Inflammatory macrophage treated with lipopolysaccharide for 4 hours (primary cell): Measurements from ENCODE around the gene LENEP.

Experiments used
- DNase-seq: peaks from one replicate; pipeline ENCODE4 v3.0.0-alpha.2; 2020

The LENEP gene

DNA sequence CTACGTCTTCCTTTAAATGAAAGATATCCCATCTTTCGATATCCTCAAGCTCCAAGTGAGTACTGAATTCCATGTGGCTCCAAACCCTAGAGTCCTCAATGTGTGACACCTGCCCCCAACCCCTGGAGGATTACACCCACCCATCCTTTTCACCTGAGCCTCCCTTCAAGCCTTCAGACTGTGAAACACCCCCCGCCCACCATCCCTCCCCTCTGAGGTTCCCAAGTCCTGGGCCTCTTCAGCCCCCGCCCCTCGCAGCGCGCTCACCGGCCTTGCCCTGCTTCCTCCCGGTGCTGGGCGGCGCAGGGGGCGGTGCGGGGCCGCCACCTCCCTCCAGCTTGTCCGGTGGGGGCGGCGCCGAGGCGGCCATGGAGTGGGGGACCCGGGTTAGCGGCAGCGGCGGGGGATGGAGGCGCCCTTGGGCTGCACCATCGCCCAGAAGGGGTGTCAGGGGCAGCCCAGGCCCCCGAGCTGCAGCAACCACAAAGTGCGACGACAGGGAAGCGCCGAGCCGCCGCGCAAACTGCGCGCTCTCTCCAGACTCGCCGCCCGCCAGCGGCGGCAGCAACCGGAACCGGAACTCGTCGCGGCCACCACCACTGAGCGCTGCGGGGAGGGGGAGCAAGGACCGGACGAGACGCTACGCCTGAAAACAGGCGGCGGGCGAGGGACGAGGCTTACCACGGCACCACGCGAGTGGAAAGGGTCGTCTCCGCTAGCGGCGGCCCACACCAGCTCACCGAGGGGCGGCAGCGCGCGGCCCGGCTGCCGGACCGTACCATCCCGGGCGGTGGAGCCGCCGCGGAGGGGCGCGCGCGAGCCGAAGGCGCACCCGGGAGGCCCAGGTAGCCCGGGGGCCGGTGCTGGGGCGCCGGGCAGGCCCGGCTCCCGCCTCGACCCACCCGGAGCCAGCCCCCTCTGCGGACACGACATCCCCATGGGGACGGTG lies 31.9 kb upstream of the LENEP start, which contains the start of gene PYGO2:
PYGO2 (minus strand) TSS at position 576 of the 949 bp plus-strand sequence; CDS start at position 370, 206 bp downstream.
- DNase-seq, result peak; percentile 71

DNA sequence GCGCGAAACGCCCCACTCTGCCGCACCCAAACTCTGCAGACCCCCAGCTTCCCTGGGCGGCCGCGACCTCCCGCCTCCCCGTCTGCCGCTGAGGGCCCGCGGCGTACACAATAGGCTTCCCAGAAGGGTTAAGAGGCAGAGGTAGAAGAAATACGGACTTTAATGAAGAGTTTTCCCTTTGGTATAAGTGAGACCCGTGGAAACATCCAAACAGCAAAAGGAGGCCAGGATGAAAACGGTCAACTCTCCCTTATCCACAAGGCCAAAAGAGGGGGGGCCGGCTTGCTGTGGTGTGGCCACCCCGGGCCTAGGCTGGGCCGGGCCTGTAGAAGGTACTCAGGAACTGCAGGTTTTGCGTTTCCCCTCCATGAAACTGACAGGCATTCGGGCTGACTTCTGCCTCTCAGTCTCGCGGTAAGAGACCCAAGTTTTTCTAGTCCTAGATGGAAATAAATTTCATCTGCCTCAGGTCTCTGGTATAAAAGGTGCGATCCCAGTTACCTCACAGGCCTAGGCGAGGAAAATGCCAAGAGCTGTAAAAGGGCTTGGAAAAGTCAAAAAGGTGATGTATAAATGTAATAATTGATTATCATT lies 31.1 kb upstream of the LENEP start:
- DNase-seq, result no peak

- no peak for DNase-seq
These were observed 30.5 kb upstream of the LENEP start for GRCh38 chr1:154962795-154963330.

GRCh38 chr1:154963643-154964042 lies 29.7 kb upstream of the LENEP start:
- no peak for DNase-seq

GRCh38 chr1:154964359-154964758 lies 29.0 kb upstream of the LENEP start:
- no peak for DNase-seq

GRCh38 chr1:154966111-154966510 lies 27.3 kb upstream of the LENEP start:
- no peak for DNase-seq

GRCh38 chr1:154967331-154967950 lies 25.9 kb upstream of the LENEP start:
- DNase-seq, result no peak

GRCh38 chr1:154968731-154969130 lies 24.7 kb upstream of the LENEP start:
- no peak for DNase-seq

- no peak for DNase-seq
These were observed 24.1 kb upstream of the LENEP start for GRCh38 chr1:154969246-154969645.

DNA sequence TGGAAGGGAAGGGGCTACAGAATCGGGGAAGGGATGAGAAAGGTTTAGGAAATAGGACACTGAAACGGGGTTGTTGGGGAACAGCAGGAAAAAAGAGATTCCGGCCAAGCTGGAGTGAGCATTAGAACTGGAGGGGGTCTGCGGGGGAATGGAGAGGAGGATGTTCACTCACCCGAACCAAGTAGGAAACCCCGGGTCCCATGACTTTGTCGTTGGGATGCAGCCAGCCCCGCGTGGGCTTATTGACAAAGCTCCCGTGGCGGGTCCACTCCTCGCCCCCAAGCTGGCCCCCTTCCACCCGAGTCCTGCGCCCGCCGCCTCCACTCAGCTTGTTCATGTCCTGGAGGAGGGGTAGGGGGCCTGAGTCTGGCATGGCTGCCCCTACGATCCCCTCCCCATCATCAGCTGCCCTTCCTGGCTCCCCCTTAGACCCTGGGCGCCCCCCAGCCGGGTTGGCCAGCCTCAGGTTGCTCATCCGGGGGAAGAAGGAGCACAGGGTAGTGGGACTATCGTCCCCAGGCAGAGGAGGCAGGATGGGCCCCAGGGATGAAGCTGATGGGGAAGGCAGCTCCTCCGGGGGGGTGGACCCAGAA lies 23.4 kb upstream of the LENEP start:
- DNase-seq, result no peak

DNA sequence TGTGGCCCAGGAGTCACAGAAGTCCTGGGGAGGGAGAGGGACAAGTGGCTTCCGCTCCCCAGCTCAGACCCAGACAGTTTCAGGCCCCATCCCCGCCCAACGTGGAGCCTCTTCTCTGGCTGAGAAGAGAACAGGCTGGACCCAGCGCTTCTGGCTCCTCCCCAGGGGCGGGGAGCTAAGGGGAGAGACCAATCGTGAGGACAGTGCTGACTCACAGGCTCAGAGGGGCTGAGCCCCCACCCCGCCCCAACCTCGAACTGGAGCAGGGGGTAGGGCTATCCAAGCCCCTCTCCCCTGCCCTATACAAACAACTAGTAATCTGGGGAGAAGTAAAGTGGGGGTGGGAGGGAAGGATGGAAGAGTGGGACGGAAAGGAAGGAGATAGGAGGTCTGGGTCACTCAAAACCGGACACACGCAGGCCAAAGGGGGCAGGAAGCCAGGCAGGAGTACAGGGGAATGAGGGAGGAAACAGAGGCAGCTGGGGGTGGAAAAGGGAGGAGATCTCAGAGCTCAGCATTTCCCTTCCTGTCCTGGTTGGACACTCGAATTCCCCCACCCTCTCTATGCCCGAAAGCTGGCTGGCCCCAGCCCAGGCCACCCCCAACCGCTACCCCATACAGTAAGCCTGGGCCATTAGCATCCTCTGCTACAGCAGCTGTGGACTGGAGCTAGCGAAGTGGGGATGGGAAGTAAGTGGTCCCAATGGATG lies 22.6 kb upstream of the LENEP start, which contains the start of gene SHC1:
SHC1 (minus strand) TSS at position 117 of the 710 bp plus-strand sequence. CDS start 221 bp downstream, outside the sequence.
- peak; percentile 70 for DNase-seq

GRCh38 chr1:154971341-154971998 lies 21.9 kb upstream of the LENEP start:
- peak; percentile 29 for DNase-seq

DNA sequence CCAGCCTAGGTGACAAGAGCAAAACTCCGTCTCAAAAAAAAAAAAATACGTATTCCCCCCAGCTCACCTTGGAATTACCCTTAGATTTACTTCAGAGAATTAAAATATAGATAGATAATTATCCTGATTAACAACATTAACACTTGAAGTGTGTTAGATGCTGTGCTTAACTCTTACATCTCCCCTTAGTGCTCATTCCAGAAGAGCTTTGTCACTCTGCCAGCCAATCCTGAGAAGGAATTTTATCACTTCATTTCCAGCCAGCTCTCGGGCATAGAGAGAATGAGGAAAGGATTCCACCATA lies 21.2 kb upstream of the LENEP start:
- no peak for DNase-seq

- no peak for DNase-seq
These were observed 20.7 kb upstream of the LENEP start for GRCh38 chr1:154972517-154973343.

DNA sequence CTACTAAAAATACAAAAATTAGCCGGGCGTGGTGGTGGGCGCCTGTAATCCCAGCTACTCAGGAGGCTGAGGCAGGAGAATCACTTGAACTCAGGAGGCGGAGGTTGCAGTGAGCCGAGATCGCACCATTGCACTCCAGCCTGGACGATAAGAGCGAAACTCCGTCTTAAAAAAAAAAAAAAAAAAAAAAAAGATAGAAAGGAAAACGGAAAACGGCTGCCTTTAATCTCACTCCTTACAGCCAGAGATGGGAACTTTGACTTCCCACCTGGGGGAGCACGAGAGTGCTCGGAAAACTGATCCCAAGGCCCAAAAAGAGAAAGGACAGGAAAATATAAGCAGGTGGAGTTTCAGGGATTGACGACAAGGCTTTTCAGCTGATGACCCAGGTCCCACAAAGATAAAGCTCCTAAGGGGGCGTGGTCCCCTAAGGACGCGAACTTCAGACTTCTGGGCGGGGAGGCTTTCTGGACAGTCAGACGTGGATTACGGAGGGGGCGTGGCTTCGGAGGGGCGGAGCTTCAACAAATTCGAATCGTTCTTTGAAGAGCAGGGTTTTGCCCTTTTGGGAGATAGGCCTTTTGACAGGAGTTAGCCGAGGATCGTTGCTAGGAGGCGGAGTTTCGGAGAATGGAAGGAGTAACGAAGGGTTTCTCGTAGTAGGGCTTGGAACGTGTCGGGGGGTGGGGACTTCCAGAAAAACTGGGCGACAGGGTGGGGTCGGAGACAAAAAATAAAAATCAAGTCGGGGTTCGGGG lies 19.9 kb upstream of the LENEP start:
- peak; percentile 97 for DNase-seq

DNA sequence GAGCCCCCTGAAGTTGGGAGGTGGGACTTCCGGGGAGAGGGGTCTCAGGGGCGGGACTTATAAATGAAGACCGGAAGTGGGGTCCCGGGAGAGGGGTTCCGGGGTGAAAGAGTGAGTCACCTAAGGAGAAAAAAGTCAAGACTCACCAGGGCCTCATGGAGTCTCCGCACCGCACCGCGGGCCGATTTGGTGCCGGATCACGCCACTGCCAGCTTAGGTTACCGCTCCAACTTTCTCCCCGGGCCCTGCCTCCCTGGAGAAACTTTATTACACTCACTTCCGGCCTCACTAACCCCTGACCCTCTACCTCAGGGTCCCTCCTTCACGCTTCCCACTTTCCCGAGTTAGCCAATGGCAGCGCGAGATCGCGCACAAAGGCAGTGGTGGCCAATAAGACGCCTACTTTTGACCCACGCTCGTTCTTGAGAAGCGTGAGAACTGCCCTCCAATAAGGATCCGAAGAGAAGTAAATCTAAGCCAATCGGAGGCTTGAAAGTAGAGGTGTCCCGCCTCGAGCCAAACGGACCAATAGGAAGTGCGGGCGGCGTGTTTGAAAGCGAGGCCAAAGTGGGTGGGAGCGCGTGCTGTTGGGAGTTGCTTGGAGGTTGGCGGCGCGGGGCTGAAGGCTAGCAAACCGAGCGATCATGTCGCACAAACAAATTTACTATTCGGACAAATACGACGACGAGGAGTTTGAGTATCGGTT lies 19.1 kb upstream of the LENEP start, which contains the start of gene CKS1B:
CKS1B (plus strand) TSS at position 580 of the 706 bp plus-strand sequence; CDS start at position 645, 65 bp downstream.
- DNase-seq, result peak; percentile 100

- DNase-seq, result peak; percentile 98
These were observed 18.5 kb upstream of the LENEP start for GRCh38 chr1:154974808-154975408.

DNA sequence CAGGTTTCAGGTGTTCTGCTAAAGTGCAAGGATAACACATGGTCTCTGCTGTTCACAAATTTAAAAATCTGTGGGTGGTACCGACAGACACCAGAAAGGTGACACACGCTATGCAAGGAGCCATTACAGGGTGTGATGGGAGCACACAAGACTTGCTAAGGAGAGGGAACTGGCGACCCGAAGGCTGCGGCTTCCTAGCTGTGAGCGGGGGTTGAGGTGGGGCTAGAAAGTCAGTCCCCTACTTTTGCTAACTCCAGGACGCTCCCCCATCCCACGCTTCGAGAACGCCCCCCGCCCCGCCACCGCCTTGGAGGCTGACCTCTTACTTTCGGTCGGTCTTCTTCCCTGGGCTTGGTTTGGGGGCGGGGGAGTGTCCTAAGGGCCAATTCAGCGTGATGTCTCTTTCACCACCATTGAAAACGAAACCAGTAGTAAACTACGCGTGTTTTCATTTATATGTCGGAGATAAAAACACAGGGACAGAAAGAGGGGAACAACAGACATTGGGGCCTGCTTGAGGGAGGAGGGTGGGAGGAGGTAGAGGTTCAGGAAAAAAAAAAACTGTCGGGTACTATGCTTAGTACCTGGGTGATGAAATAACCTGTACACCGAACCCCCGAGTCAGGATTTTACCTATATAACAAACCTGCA lies 17.9 kb upstream of the LENEP start:
- DNase-seq, result peak; percentile 94
